HUES48 (cell line): ENCODE measurements around the gene CCDC167.
"Not testable (repeated sequence)": the region's sequence is repeated elsewhere in the genome, so short reads cannot be mapped to it uniquely, and the experiment has no call there.

Source experiments
- H3K27ac ChIP-seq: one replicate; pipeline ENCODE4 v1.7.0; 2013; ENCODE audit warnings: low read depth, low read length, inconsistent platforms
- H3K27me3 ChIP-seq: 2 replicates; pipeline ENCODE4 v1.6.1; 2013; ENCODE audit warnings: mild to moderate bottlenecking, low read length; ENCODE audit not compliant: control insufficient read depth, insufficient read depth
- H3K36me3 ChIP-seq: 2 replicates; pipeline ENCODE4 v1.6.1; 2013; ENCODE audit warnings: low read length; ENCODE audit not compliant: control insufficient read depth, insufficient read depth
- H3K4me1 ChIP-seq: 2 replicates; pipeline ENCODE4 v1.6.1; 2013; ENCODE audit warnings: mild to moderate bottlenecking, low read length; ENCODE audit not compliant: control insufficient read depth, insufficient read depth
- H3K4me3 ChIP-seq: 2 replicates; pipeline ENCODE4 v1.5.1; 2013; ENCODE audit warnings: mild to moderate bottlenecking, low read depth, low read length
- H3K9ac ChIP-seq: 2 replicates; pipeline ENCODE4 v1.6.1; 2013; ENCODE audit warnings: mild to moderate bottlenecking, low read depth, low read length, moderate library complexity
- H3K9me3 ChIP-seq: 2 replicates; pipeline ENCODE4 v1.6.1; 2013; ENCODE audit warnings: low read length; ENCODE audit not compliant: control insufficient read depth, insufficient read depth

Gene CCDC167

GRCh38 chr6:37511201-37511600 lies 11.5 kb upstream of the CCDC167 start:
- H3K4me3 ChIP-seq: no peak overlapping the region

GRCh38 chr6:37507690-37508421 lies 8.2 kb upstream of the CCDC167 start:
- H3K9ac ChIP-seq: no peak overlapping the region
- H3K9me3 ChIP-seq: no peaks in the 10 kb centered on the region
- peaks cover 16% of the 10 kb centered on the region for H3K4me1 ChIP-seq
- H3K27ac ChIP-seq: no peak overlapping the region
- H3K36me3 ChIP-seq: no peaks in the 10 kb centered on the region
- no peak overlapping the region for H3K4me3 ChIP-seq
- H3K27me3 ChIP-seq: peaks cover 32% of the 10 kb centered on the region

More at GRCh38 chr6:37511201-37511600, 11.5 kb upstream of the CCDC167 start:
- H3K9me3 ChIP-seq: no peaks in the 10 kb centered on the region
- no peaks in the 10 kb centered on the region for H3K36me3 ChIP-seq
- peaks cover 46% of the 10 kb centered on the region for H3K4me1 ChIP-seq
- peaks cover 43% of the 10 kb centered on the region for H3K27me3 ChIP-seq
- no peak overlapping the region for H3K27ac ChIP-seq
- no peak overlapping the region for H3K9ac ChIP-seq

GRCh38 chr6:37507077-37507476 lies 7.4 kb upstream of the CCDC167 start:
- Histone ChIP-seq H3K9me3 (no peaks in the 10 kb centered on the region), H3K9ac (no peak overlapping the region), H3K27me3 (peaks cover 29% of the 10 kb centered on the region), H3K4me3 (no peak overlapping the region), H3K27ac (no peak overlapping the region), H3K4me1 (peaks cover 8% of the 10 kb centered on the region), H3K36me3 (no peaks in the 10 kb centered on the region)

- Histone ChIP-seq H3K27ac (no peak overlapping the region), H3K36me3 (no peaks in the 10 kb centered on the region), H3K27me3 (peaks cover 27% of the 10 kb centered on the region), H3K9me3 (no peaks in the 10 kb centered on the region), H3K4me1 (peaks cover 3% of the 10 kb centered on the region; the same call in 1 of the 2 replicates), H3K9ac (no peak overlapping the region), H3K4me3 (no peak overlapping the region)
Measured at GRCh38 chr6:37506479-37506878, 6.8 kb upstream of the CCDC167 start.

GRCh38 chr6:37504024-37504423 lies 4.3 kb upstream of the CCDC167 start:
- Histone ChIP-seq H3K4me1 (peaks cover 4% of the 10 kb centered on the region; the same call in 1 of the 2 replicates), H3K9ac (no peak overlapping the region), H3K27ac (no peak overlapping the region), H3K36me3 (no peaks in the 10 kb centered on the region), H3K9me3 (no peaks in the 10 kb centered on the region), H3K4me3 (no peak overlapping the region), H3K27me3 (peaks cover 17% of the 10 kb centered on the region; the same call in 1 of the 2 replicates)

GRCh38 chr6:37503309-37503965 lies 3.7 kb upstream of the CCDC167 start:
- no peak overlapping the region for H3K27ac ChIP-seq
- peaks cover 17% of the 10 kb centered on the region; the same call in 1 of the 2 replicates for H3K27me3 ChIP-seq
- H3K36me3 ChIP-seq: no peaks in the 10 kb centered on the region
- H3K9me3 ChIP-seq: no peaks in the 10 kb centered on the region
- no peak overlapping the region for H3K4me3 ChIP-seq
- H3K9ac ChIP-seq: no peak overlapping the region
- H3K4me1 ChIP-seq: peaks cover 7% of the 10 kb centered on the region; the same call in 1 of the 2 replicates

- Histone ChIP-seq H3K9me3 (no peaks in the 10 kb centered on the region), H3K9ac (no peak overlapping the region), H3K4me3 (no peak overlapping the region), H3K27ac (no peak overlapping the region), H3K4me1 (peaks cover 3% of the 10 kb centered on the region; the same call in 1 of the 2 replicates), H3K27me3 (peaks cover 17% of the 10 kb centered on the region; the same call in 1 of the 2 replicates), H3K36me3 (no peaks in the 10 kb centered on the region)
Measured at GRCh38 chr6:37502703-37503291, 3.1 kb upstream of the CCDC167 start.

GRCh38 chr6:37501632-37502491 lies 2.2 kb upstream of the CCDC167 start:
- Histone ChIP-seq H3K9me3 (no peaks in the 10 kb centered on the region), H3K27me3 (peaks cover 17% of the 10 kb centered on the region; the same call in 1 of the 2 replicates), H3K27ac (no peak overlapping the region), H3K9ac (no peak overlapping the region), H3K4me3 (no peak overlapping the region), H3K36me3 (no peaks in the 10 kb centered on the region), H3K4me1 (peaks cover 3% of the 10 kb centered on the region; the same call in 1 of the 2 replicates)

GRCh38 chr6:37500904-37501303 lies 1.2 kb upstream of the CCDC167 start:
- not testable (repeated sequence) for H3K4me1 ChIP-seq

GRCh38 chr6:37500294-37500608 lies 558 bp upstream of the CCDC167 start:
- Histone ChIP-seq H3K9me3 (no peaks in the 10 kb centered on the region), H3K4me1 (peaks cover 3% of the 10 kb centered on the region; the same call in 1 of the 2 replicates), H3K27ac (peak overlapping the region; percentile 78), H3K36me3 (no peaks in the 10 kb centered on the region), H3K4me3 (peak overlapping the region; percentile 68), H3K9ac (no peak overlapping the region), H3K27me3 (peaks cover 17% of the 10 kb centered on the region; the same call in 1 of the 2 replicates)

More at GRCh38 chr6:37500904-37501303, 1.2 kb upstream of the CCDC167 start:
- H3K27me3 ChIP-seq: peaks cover 17% of the 10 kb centered on the region; the same call in 1 of the 2 replicates
- H3K36me3 ChIP-seq, H3K27ac ChIP-seq, H3K4me3 ChIP-seq, H3K9ac ChIP-seq, H3K9me3 ChIP-seq: not testable (repeated sequence)
